Measurements from ENCODE around the gene TGM3. TPM values are rescaled to one million over a fixed set of nuclear protein-coding genes. Genes with fewer than 3 reads are reported as not detected.

TGM3 gene
- total RNA-seq, 2 donors from 2014 or later: 0.27 TPM; not detected in 1

DNA sequence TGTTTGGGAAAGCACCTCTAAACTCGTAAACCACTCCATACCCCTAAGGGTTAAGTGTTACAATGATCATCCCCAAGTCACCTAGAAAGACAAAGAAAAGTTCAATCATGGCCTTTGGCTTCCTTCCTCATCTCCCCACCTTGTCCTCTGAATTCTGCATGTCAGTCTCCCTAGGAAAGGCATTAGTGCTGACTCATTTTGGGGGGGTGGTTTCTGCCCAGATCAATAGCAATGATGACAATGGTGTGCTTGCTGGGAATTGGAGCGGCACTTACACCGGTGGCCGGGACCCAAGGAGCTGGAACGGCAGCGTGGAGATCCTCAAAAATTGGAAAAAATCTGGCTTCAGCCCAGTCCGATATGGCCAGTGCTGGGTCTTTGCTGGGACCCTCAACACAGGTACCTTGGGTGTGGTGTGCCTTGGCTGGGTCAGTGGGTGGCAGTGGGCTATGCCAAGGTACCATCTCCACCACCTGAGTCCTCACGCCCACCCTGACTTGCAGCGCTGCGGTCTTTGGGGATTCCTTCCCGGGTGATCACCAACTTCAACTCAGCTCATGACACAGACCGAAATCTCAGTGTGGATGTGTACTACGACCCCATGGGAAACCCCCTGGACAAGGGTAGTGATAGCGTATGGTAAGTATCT lies 21.2 kb downstream of the TGM3 start:
- DNase-seq (ENCODE audit: low spot score) (no peak), ATAC-seq (ENCODE audit: insufficient number of reproducible peaks, low FRiP score, low read depth) (no peak)
- H3K36me3 ChIP-seq: no peaks in the 10 kb centered on the region
- H3K4me3 ChIP-seq: no peak overlapping the region
- no peaks in the 10 kb centered on the region for H3K27me3 ChIP-seq (replicated peaks; ENCODE audit: insufficient read depth)
- no peaks in the 10 kb centered on the region for H3K9me3 ChIP-seq
- TF ChIP-seq, protein P1, sequence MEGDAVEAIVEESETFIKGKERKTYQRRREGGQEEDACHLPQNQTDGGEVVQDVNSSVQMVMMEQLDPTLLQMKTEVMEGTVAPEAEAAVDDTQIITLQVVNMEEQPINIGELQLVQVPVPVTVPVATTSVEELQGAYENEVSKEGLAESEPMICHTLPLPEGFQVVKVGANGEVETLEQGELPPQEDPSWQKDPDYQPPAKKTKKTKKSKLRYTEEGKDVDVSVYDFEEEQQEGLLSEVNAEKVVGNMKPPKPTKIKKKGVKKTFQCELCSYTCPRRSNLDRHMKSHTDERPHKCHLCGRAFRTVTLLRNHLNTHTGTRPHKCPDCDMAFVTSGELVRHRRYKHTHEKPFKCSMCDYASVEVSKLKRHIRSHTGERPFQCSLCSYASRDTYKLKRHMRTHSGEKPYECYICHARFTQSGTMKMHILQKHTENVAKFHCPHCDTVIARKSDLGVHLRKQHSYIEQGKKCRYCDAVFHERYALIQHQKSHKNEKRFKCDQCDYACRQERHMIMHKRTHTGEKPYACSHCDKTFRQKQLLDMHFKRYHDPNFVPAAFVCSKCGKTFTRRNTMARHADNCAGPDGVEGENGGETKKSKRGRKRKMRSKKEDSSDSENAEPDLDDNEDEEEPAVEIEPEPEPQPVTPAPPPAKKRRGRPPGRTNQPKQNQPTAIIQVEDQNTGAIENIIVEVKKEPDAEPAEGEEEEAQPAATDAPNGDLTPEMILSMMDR (IDR thresholded peaks at IDR 0.05): no peak
- no peak overlapping the region for H3K27ac ChIP-seq
- no peaks in the 10 kb centered on the region for H3K4me1 ChIP-seq (ENCODE audit: control insufficient read depth in 1 of 2, low read depth in 2 of 2)

DNA sequence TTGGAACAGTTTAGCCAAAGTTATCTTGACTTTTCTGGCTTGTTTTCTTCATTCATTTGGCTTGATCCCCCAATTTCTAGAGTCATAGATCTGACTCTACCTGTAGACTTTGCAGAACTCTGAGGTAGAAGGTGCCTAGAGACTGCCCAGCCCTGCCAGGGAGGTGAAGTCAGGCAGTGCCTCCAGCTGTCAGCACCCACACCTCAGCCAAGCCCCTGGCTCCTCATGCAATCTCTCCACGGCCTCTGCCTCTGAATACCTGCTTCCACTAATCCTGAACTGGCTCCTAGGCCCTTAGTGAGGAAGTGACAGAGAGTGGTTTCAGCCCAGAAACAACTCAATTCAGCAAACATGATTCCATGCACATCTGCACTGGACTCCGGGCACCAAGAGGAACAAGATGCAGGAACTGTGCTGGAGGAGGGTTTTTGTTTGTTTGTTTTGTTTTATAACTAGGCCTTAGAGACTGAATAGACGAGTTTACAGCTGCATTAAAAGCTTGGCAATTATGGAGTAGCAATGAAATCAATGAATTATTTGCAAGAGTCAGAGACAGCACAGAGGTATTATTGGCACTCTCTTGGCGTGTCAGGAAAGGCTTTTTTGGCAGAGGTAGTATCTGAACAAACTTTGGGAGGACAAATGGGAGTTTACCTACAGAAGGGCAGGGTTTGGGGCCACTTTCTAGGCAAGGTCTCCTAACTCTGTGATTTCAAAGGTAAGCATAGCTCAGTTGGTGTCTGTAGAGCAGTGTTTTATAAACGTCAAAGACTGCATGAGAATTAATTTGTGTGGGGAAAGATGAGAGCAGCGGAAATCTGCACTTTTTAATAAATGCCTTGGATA lies 25.2 kb downstream of the TGM3 start:
- no peaks in the 10 kb centered on the region for H3K36me3 ChIP-seq
- no peak overlapping the region for H3K27ac ChIP-seq
- ATAC-seq (ENCODE audit: insufficient number of reproducible peaks, low FRiP score, low read depth) (no peak), DNase-seq (ENCODE audit: low spot score) (no peak)
- TF ChIP-seq, protein P1 (IDR thresholded peaks at IDR 0.05): no peak
- no peaks in the 10 kb centered on the region for H3K9me3 ChIP-seq
- H3K4me3 ChIP-seq: no peak overlapping the region
- no peaks in the 10 kb centered on the region for H3K4me1 ChIP-seq (ENCODE audit: control insufficient read depth in 1 of 2, low read depth in 2 of 2)
- H3K27me3 ChIP-seq (replicated peaks; ENCODE audit: insufficient read depth): no peaks in the 10 kb centered on the region

DNA sequence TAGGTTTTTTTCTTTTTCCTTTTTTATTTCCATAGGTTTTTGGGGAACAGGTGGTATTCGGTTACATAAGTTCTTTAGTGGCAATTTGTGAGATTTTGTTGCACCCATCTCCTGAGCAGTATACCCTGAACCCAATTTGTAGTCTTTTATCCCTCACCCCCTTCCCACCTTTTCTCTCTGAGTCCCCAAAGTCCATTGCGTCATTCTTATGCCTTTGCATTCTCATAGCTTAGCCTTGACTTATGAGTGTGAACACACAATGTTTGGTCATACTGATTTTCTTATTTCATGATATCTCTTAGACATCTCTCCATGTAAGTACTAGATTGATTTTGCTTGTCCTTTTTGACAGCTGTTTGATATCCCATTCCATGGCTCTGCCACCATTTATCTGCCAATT lies 27.2 kb downstream of the TGM3 start:
- Histone ChIP-seq H3K27ac (no peak overlapping the region), H3K36me3 (no peaks in the 10 kb centered on the region), H3K27me3 (replicated peaks; ENCODE audit: insufficient read depth) (no peaks in the 10 kb centered on the region), H3K4me3 (no peak overlapping the region), H3K9me3 (no peaks in the 10 kb centered on the region), H3K4me1 (ENCODE audit: control insufficient read depth in 1 of 2, low read depth in 2 of 2) (no peaks in the 10 kb centered on the region)
- ATAC-seq (ENCODE audit: insufficient number of reproducible peaks, low FRiP score, low read depth) (no peak), DNase-seq (ENCODE audit: low spot score) (no peak)
- TF ChIP-seq, protein P1 (IDR thresholded peaks at IDR 0.05): no peak

DNA sequence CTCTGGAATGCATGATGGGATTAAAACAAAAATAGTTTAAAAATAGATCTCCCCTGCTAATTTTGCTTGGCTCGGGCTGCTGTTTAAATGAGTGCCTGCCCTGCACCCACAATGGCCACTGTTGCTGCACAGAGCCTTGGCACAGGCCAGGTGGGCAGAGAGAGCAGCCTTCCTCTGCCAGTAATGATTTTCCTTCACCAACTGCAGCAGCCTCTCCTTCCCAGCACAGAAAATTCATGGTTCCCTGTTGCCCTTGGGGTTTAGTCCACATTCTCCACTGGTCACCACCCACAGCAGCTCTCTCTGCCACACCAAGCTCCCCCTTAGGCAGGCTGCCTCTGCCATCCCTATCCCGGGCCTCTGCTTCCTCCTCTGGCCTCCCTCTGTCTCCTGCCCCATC lies 30.2 kb downstream of the TGM3 start:
- Histone ChIP-seq H3K27me3 (replicated peaks; ENCODE audit: insufficient read depth) (no peaks in the 10 kb centered on the region), H3K9me3 (no peaks in the 10 kb centered on the region), H3K4me1 (ENCODE audit: control insufficient read depth in 1 of 2, low read depth in 2 of 2) (no peaks in the 10 kb centered on the region), H3K4me3 (no peak overlapping the region), H3K27ac (no peak overlapping the region), H3K36me3 (no peaks in the 10 kb centered on the region)
- no peak for DNase-seq (ENCODE audit: low spot score)
- no peak for ATAC-seq (ENCODE audit: insufficient number of reproducible peaks, low FRiP score, low read depth)
- TF ChIP-seq, protein P1 (IDR thresholded peaks at IDR 0.05): no peak
